G401.6 (cell line): Measurements from ENCODE around the gene TMEM108.

Experiments used
- FAIRE-seq: peaks from 2 replicates; lab custom pipeline; 2012; peaks lifted over from hg19 to GRCh38; lab: Jason Lieb, UNC

The TMEM108 gene

DNA sequence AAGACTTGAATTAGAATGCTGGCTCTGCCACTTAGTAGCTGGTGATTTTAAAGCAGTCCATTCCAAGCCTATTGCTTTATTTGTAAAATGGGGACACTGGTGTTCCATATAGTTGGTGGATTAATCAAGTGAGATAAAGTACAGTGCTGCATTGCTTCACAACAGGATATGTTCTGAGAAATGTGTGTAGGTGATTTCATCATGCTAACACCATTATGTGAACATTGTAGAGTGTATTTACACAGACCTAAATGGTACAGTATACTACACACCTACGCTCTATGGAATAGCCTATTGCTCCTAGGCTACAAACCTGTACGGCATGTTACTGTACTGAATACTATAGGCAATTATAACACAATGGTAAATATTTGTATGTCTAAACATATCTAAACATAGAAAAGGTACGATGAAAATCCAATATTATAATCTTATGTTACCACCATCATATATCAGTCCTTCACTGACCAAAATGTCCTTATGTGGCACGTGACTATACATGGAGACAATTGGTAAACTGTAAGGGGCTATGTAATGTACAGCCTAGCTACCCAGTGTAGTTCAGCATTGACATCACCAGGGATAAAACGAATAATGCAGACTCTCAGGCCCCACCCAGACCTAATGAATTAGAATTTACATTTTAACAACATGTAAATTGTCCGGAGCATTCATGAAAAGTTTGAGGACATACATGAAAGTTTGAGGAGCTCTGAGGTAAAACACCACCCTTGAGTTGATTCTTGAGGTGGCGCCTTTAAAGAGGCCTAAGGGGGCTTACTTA is 240.3 kb downstream of the TMEM108 start:
- no peak for FAIRE-seq

DNA sequence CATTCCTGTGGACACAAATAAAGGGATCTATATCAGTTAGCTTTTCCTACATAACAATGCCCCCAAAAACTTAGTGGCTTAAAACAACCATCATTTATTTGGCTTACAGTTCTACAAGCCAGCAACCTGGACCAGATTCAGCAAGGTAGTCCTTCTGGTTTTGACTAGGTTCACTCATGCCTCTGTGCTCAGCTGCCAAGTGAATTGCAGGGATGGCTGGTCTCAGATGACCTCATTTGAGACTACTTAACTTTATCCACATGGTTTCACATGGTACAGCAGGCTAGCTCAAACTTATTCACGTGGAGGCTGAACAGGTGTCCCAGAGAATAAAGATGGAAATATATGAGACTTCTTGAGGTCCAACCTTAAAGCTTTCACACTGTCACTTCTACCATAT is 242.4 kb downstream of the TMEM108 start:
- FAIRE-seq = no peak

DNA sequence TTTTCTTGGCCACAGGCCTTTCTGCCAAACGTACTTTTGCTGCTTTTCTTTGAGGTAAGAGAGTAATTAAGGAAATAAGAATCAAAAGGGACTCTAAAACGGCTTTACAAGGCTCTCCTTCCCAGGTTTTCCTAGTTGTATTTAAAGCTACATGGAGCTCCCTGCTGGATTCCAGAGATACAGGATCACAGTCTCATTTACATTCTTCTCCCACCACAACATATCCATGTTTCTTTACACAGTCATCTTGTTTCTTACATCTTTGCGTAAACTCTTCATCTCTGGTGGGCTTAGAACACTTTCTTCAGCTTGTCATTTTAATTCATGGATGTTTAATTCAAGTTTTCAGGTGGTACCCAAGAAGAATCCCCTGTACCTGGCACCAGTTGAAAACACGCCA is 244.0 kb downstream of the TMEM108 start:
- FAIRE-seq = no peak

GRCh38 chr3:133283958-133284807 is 246.0 kb downstream of the TMEM108 start:
- no peak for FAIRE-seq

GRCh38 chr3:133289322-133289721 is 251.1 kb downstream of the TMEM108 start:
- no peak for FAIRE-seq

DNA sequence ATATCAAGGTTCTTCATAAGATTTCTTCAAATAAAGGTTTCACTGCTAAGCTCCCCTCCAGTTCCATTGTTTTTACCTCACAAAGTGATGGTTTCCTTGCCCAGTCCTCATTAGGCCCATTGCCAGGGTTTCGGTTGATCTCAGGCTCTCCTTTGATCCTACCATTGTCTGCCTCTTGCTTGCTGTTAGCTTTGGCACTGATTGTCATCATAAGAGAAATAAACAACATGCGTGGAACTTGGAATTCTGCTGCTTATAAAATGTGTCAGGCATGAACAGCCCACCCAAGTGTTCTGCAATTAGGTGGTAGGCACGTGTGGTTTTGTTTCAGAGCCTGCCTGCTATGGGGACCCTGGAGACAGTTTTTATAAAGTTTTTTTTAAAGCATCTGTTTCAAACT is 254.1 kb downstream of the TMEM108 start:
- FAIRE-seq = no peak

DNA sequence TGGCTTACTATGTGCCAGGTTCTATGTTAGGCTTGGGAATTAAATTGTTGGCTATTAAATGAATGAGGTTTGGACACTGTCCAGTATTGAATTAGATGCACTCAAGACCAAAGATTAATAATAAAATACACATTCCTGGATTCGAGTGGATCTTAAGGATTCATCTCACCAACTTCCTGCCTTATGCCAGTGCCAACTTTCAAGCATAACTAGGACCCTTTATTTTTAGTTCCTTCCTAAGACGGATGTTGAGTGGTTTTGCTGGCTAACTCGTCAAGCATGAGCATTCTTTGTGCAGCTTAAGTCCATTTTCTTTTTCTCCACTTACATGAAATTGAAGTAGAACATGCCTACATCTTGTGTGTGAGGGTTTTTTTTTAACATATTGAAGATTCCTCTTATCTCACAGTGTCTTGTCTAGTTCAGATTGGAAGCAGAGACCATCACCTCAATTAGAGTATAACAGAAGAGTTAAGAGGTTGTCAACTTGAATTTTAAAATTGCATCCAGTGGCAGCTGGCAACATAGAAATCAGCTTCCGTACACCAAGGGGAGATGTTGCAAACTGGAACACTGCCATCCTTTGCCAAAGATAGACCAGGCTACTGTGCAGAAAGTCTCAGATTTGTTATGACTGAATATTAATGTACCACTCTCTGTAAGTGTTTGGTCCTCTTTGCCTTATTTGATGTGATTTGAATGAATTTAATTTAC is 255.4 kb downstream of the TMEM108 start:
- FAIRE-seq = no peak

DNA sequence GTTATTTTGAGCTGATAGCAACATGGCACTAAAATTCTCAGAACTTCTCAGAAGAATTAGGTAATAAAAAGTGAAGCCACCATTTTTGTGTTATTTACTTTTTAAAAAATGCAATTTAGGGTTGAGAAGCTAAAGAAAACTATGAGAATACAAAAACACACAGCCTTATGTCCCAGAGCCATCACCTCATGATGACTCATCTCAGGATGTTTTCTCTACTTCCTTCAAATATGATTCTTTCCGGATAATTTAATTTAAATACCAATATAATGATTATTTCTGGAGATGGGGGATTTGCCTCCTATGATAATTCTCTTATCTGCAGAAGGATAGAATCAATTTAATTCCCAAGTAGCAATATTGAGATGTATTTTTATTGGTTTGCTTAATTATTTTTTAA is 256.1 kb downstream of the TMEM108 start:
- FAIRE-seq = no peak

- FAIRE-seq = no peak
Observed at GRCh38 chr3:133295199-133295901, 257.2 kb downstream of the TMEM108 start.

- FAIRE-seq = no peak
Observed at GRCh38 chr3:133295944-133296917, 258.0 kb downstream of the TMEM108 start.

GRCh38 chr3:133296981-133297380 is 258.8 kb downstream of the TMEM108 start:
- FAIRE-seq = no peak

DNA sequence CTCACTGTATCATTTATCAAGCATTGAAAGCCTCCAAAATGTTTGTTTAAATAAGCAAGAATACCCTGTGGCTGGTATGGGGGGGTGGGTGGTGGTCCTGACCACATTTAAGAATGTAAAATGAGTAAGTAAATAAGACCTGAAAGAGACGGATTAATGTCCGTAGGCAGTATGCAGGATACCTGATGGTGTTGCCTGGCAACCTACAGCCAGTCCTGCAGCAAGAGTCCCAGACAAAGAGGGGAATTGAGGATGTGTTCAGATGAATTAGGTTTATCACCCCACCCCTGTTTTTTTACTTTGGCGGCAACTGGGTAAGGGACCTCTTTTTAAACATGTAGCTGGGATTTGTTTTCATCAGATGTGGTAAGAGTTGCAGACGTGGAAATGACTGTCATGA is 261.9 kb downstream of the TMEM108 start:
- FAIRE-seq = no peak

DNA sequence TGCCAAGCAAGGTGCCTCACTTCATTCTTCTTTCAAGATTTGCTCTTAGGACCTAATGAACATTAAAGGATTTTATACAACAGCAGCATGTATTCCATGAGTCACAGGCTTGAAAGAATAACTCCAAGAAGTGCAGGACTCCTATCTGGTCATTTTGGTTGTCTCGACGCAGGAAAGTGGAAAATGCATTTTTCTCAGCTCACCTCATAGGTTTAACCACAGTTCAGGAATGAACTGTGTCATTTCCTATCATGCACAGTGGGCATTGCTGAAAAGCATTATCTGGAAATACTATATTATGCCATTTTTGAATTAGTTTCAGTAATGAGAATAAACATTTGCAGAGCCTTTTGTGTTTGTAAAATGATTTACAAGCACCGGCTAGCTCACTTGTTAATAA is 263.0 kb downstream of the TMEM108 start:
- FAIRE-seq = no peak

DNA sequence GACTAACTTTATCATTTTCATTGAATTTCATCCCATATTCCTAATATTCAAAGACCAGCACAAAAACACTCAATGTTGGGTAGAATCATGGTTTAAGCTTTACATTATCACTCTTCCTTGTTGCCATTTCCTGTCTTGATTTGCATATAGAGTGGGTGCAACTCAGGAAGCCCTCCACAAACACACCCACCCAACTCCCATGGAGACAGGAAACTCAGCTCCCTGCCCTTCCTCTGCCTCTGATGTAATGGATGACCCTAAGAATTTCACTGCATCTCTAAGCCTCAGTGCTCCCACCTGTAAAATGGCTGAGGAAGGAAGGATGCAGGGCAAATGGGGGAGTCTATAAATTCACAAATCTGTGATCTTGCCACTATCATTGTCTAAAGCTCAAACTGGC is 263.5 kb downstream of the TMEM108 start:
- no peak for FAIRE-seq

DNA sequence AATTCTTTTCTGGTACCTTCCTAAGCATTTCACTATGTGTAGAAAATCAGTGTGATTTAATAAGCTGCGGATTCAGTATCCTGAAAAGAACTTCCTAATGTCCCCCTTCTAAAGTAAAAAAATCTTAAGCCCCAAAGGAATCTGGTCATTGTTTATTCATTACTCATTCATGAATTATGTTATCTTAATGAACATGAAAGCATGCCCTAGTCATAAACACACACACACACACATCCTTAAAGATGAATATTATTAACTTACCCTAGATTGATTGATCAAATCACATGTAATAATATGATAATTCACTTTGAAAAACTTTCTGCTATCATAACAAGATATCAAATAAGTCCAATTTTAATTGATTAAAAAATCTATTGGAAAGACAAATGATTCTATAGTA is 265.2 kb downstream of the TMEM108 start:
- FAIRE-seq = no peak

GRCh38 chr3:133317866-133318265 is 279.7 kb downstream of the TMEM108 start:
- FAIRE-seq = no peak

GRCh38 chr3:133328373-133328772 is 290.2 kb downstream of the TMEM108 start:
- FAIRE-seq = no peak

GRCh38 chr3:133329626-133330025 is 291.4 kb downstream of the TMEM108 start:
- FAIRE-seq = no peak

DNA sequence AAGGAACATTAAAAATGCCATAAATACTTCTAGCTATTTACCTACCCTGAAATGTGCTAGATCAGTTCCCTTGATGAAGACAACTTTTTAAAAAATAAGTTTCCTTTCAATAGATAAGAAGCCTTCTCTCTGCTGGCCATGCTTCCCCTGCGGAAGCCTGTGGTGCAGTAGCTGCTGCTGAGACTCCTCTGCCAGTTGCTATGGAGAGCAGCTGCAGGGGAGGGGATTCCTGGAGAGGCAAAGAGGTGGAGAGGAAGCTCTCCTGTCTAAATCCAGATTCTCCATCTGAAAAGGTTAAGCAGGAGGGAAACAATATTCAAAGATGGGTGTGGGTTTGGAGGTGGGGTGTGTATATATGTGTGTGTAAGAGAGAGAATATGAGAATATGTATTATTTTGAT is 291.9 kb downstream of the TMEM108 start:
- FAIRE-seq = no peak

GRCh38 chr3:133330522-133330921 is 292.3 kb downstream of the TMEM108 start:
- FAIRE-seq = no peak

DNA sequence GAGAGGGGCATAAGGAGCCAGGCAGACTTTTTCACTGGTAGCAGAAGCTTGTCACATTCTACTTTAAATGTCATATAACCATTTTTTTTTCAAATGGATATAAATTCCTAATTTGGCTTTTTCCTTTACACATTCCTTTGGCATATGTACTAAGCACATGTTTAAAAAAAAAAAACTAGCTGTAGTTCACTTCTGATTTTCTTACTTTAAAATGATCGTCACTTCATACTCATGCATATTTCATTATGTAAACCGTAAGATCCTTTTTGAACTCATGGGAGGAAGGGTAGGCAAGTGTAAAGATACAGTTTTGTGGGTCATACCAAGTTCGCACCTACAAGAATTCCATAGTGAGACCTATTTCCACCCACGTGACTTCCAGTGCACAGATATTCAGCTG is 316.5 kb downstream of the TMEM108 start:
- no peak for FAIRE-seq
